SW 1271 (cell line): Measurements from ENCODE around the gene GALNT8.
"Not testable (repeated sequence)": the region's sequence is repeated elsewhere in the genome, so short reads cannot be mapped to it uniquely, and the experiment has no call there.

Experiments used
- DNase-seq, 2 experiments: peaks; one replicate each; lab custom pipeline; 2025; lab: John Stamatoyannopoulos, UW

The GALNT8 gene, protein sequence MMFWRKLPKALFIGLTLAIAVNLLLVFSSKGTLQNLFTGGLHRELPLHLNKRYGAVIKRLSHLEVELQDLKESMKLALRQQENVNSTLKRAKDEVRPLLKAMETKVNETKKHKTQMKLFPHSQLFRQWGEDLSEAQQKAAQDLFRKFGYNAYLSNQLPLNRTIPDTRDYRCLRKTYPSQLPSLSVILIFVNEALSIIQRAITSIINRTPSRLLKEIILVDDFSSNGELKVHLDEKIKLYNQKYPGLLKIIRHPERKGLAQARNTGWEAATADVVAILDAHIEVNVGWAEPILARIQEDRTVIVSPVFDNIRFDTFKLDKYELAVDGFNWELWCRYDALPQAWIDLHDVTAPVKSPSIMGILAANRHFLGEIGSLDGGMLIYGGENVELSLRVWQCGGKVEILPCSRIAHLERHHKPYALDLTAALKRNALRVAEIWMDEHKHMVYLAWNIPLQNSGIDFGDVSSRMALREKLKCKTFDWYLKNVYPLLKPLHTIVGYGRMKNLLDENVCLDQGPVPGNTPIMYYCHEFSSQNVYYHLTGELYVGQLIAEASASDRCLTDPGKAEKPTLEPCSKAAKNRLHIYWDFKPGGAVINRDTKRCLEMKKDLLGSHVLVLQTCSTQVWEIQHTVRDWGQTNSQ

DNA sequence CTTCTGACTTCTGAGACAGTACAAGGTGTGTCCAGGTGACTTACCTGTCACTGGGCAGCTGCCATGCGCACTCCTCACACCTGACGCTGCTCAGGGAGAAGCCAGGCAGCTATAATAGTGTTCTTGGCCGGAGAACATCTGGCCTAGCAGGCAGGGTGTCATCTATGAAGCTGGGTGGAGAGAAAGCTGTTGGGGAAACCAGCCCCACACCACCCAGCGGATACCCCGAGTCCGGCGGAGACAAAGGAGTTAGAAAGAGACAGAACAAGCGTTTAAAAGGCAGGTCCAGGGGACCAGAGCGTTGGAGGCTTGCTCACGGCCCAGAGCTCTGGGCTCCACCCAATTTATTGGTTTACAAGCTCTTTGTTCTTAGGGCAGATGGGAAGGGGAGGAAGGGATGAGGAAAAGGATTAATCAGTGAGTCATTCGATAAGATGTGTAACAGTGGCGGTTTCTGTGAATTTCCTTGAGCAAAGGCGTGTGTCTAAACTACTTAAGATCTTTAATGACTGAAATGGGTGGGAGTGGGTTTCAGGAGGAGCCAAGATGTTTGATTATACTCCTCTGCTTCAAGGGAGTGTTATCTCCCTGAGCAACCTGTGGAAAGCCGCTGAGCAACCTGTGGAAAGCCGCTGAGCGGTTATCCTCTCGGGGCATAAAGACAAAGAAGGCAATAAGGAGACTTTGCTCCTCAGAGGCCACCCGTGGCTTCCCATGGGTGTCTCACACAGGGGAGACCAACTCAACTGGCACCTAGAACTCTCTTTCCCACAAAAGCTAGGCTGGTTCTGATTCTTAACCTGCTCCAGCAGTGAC lies at the start of gene GALNT8:
Gene GALNT8, plus strand, starts transcription at position 580 of the 816 bp plus-strand sequence. CDS start 278 bp downstream, outside the sequence.
- no peak for DNase-seq

DNA sequence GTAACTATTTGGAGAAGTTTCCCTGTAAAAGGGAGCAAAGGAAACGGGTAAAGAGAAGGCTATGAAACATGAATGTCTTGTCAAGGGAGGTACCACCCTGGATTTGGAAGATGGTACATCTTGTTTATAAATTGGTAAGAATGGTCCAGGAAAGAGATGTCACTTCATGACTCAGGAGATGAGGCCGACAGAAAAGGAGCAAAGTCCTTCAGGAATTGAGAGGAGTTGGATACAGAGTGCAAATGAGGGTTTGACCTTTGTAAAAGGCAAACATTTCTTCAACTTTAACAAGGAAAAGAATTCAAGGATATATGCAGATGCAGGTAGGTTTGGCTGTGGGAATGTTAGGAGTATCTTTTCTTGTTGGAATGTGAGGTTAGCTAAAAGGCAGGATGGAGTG lies 40.5 kb upstream of the GALNT8 start:
- DNase-seq: no peak

DNA sequence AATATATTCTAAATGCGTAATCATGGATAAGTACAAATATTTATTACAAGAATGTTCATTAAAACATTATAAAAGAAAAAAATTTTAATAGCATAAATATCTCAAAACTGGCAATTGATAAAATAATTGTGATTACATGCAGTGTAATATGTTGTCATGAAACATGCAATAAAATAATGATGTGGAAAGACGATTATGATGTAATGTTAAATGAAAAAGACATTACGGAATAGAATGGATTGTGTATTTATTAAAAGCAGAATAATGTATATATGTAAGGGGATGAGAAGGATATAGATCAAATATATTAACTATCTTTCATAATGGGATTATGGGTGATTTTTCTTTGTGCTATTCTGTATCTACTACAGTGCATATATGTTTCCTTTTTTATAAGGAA lies 38.5 kb upstream of the GALNT8 start:
- DNase-seq: no peak

GRCh38 chr12:4685317-4685716 lies 34.9 kb upstream of the GALNT8 start:
- no peak for DNase-seq

- no peak for DNase-seq
Measured at GRCh38 chr12:4690760-4691159, 29.4 kb upstream of the GALNT8 start.

DNA sequence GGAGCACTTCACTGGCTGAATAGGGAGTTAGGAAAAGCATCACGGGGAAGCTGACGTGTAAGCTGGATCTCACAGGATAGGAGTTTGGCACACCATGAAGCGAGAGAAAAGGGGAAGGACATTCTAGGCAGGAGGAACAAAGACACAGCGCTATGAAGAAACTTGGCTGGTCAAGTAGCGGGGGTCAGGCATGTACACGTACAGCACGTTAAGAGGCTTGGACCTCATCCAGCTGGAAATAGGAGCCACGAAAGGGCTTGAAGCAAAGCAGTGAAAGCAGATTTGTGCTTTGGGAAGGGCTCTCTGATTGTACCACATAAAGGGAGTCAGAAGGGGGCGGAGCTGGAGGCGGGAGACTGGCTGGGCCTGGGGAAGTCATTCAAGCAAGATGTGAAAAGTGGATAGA lies 19.6 kb upstream of the GALNT8 start:
- DNase-seq: no peak

DNA sequence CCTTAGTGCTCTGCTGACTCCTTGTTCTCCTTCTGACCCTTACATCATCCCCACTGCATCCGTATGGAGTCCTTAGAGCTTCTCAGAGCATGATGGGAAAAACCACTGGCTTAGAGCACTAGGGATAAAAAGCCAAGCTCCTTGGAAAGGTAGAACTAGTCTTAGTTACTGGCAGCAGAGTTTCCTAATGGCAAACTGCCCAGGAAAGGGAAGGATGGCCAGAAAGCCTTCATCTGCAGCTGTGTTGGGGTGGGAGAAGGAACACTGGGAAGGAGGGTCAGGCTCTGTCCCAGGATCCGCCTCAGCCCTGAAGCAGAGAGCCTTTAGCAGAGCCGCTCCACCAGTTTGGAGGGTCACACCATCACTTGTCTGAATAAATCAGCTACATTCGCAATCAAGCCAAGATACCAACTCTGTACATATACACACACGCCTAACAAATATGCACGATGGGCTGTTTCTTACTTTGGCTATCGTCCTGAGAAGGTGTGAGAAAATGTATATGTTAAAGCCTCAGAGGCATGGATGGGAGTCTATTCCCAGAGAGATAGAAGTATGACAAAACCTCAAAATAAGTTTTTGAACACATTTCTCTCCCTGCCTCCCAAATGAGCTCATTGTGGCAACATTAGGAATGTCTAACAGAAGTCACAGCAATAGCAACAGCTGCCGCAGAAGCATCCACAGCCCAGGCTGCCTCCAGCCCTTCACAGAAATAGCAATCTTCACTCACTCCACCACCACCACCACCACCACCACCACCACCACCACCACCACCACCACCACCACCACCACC lies 18.6 kb upstream of the GALNT8 start:
- no peak for DNase-seq

DNA sequence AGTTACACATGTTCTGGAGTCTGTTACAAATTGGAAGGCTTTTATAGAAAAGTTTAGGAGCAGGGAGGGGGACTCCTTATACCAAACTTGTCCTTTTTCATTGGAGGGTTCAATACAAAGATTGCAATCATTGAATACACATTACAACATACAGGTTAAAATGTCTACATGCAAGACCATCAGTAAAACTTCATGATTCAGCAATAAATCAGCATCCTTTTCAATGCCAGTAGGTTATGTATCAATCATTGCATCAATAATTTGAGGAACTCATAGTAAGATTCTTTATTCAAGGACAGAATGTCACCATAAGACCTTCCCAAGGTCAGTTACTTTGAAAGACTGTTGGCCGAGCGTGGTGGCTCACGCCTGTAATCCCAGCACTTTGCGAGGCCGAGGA lies 16.5 kb upstream of the GALNT8 start:
- DNase-seq: no peak

- no peak for DNase-seq
Measured at GRCh38 chr12:4705824-4706223, 14.4 kb upstream of the GALNT8 start.

DNA sequence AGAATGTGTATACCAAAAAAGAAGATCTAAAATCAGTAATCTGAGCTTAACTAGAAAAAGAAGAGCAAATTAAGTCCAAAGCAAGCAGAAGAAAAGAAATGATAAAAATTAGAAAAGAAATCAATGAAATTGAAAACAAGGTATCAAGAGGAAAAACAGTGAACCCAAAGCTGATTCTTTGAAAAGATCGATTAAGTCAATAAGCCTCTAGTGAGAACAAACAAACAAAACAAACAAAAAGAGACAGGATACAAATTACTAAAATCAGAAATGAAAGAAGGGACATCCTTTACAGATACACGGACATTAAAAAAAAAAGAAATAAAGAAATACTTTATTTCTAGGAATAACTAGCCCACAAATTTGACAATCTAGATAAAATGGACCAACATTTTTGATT lies 12.9 kb upstream of the GALNT8 start:
- no peak for DNase-seq

DNA sequence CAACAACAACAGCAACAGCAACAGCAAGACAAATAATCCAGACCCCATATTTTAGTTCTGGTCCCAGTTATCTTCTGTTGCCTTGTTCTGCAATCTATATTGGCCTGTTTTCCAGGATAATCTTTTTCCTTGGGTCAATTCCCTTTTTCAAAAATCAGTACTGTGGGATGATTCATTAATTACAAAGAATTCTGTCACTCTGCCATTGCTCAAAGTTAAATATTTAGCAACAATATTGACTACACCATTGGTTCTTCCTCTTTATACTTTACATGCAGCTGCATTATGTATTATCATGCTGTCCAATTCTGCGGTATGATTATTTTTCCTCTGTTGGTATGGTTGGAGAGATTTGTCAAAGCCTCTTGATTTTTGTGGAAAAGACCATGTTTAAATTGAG lies 10.1 kb upstream of the GALNT8 start:
- no peak for DNase-seq

DNA sequence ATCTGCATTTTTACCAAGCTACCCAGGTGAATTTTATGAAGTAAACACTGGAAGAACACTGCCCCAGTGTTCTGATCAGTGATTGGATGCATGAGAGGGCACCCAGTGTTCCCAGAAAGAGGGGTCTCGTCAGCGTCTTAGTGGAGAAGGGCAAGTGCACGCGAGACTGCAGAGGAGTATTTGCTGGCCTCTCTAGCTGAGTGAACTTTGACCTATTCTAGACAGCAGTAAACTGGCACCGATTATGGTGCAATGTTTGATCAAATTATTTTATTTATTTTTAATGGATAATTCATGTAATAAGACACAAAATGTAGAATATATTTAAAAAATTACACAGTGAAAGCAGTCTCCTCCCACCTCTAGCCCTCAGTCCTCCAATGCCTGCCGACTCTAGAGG lies 5.3 kb upstream of the GALNT8 start:
- DNase-seq: no peak

DNA sequence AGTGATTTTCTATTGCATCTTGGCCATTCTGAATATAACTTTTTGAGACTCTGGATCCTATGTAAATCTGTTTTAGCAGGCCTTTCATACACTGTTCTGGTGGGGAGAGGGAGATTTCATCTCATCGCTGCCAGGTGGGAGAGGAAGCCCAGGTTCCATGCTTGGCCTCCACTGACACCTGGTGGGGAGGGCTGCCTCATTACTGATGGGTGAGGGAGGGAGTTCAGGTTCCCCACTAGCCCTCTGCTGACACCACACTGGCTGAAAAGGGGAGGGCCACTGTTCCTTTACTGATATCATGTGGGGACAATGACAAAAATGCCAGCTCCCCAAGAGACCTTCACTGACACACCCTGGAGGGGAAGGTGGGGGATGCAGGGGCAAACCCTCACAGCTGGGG lies 2.4 kb upstream of the GALNT8 start:
- no peak for DNase-seq

- DNase-seq: no peak
Measured at GRCh38 chr12:4720637-4720995, 416 bp downstream of the GALNT8 start.

DNA sequence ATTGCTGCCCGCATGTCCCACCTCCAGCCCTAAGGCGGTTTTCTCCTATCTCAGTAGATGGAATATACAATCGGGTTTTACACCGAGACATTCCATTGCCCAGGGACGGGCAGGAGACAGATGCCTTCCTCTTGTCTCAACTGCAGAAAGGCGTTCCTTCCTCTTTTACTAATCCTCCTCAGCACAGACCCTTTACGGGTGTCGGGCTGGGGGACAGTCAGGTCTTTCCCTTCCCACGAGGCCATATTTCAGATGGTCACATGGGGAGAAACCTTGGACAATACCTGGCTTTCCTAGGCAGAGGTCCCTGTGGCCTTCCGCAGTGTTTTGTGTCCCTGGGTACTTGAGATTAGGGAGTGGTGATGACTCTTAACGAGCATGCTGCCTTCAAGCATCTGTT lies 1.4 kb downstream of the GALNT8 start:
- not testable (repeated sequence) for DNase-seq

GRCh38 chr12:4723226-4723625 lies 3.0 kb downstream of the GALNT8 start:
- DNase-seq: no peak

DNA sequence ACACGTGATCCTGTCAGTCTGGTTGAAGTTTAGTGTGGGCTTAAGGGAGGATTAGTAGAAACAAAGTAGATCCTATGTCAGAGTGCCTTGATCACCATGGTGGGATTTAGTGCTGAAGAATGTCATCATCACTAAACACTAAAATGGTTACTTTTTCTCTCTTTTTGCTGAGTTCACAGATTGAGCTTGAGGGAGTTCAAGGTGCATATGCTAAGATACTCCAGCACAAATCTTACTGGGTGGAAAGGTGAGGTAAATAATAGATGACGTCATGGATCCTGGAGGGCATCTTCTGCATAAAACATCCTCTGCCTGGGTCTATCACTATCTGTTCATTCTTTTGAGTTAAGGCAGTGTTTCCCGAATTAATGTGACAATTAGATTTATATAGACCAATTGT lies 4.9 kb downstream of the GALNT8 start:
- DNase-seq: no peak

- DNase-seq: no peak
Measured at GRCh38 chr12:4734625-4735340, 14.6 kb downstream of the GALNT8 start.

DNA sequence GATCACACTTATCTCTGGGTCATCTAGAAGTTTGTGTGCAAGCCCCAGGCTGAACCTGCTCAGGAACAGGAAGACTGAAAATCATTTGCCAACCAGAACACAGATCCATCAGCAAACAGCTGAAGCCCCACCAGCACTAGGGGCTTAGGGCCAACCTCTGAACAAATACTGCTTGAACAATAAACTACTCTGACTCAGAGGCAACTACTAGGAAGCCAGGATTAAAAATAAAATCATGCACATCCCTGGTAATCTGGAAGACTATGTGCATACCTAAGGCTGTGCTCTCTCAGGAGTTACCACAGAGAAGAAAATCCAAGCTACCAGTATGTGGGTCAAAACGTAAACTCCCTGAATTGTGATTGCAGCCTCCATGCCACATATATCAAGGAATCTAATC lies 15.9 kb downstream of the GALNT8 start:
- no peak for DNase-seq

DNA sequence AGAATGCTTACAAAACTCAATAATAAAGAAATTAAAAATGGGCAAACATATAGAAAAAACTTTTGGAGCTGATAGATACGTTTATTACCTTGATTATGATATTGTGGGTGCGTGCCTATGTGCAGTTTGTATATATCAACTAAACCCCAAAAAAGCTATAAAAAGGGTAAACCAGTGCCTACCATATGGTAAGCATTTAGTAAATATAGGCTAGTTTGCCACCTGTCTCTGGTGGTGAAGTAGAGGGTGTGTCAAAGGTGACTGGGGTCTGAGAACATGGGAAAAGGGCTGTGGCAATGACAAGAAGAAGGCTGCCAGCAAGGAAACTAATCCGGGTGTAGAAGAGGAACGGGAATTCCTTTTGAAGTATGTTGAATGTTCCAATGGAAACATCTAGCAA lies 18.3 kb downstream of the GALNT8 start:
- no peak for DNase-seq

DNA sequence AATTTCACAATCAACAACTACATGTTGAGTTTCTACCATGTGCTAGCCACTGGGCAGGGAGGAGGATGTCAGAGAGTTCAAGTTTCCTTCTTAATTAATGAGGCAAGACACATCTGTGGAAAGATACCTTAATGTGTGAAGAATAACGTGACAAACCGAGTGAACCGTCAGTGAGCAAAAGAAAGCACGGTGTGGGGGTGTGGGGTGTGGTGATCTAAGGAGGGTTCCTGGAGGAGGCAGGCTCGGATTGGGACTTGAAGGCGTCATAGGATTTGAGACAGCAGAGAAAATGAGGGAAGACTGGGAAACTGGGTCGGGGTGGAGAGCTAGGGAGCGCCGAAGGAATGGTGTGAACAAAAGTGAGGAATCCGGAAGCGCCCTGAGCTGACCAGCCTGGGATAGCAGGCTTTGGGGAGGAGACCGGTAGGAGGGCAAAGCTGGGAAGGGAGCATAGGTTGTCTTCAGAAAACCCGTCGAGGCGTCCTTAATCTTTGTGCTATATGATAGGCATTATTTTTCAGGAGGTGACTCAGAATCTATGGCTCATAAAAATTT lies 22.3 kb downstream of the GALNT8 start:
- no peak for DNase-seq
